ENCODE measurements around the gene HOXA3. TPM values are rescaled to one million over a fixed set of nuclear protein-coding genes. Genes with fewer than 3 reads are reported as not detected.
A peak's percentile ranks its signal among the peaks of the same experiment; 100 is the strongest.

HOXA3 gene
- total RNA-seq, 4 donors from 2014 or later = 6.4 to 22.6 (median 10.3) TPM

DNA sequence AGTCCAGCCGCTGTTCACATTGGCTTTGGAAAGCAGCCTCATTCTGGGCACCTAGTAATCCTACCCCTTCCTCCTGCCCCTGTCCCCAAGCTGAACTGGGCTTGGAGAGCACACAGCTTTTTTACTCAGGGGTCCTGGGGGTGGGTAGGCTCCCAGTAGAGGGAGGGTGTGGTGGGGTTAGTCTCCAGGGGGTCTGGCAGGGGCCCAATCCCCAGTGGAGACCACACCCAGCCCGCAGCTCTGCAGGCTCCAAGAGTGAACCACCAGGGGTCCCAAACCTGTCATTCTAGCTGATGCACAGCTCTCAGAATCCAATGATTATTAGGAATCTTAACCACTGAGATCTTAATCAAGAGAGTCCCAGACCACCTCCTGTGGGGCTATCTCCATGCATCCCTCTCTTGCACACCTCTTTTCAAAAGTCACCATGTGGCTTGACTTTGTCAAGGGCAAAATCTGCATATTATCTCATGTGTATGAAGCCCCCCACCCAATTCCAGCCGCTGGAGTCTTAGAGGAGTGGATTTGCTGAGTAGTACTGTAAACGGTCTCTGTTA, 30.0 kb upstream of the HOXA3 start:
- Histone ChIP-seq H3K27ac (no peak overlapping the region), H3K36me3 (no peaks in the 10 kb centered on the region), H3K4me3 (no peak overlapping the region), H3K9me3 (no peaks in the 10 kb centered on the region), H3K27me3 (peaks cover 100% of the 10 kb centered on the region), H3K4me1 (peaks cover 0 to 46% (median 11%) of the 10 kb centered on the region in 3 donors)
- ATAC-seq = no peak
- TF ChIP-seq POLR2AphosphoS5 (IDR thresholded peaks at IDR 0.05) (no peak), POLR2A (IDR thresholded peaks at IDR 0.05) (no peak), CTCF (IDR thresholded peaks at IDR 0.05) (no peak), EP300 (IDR thresholded peaks at IDR 0.05) (no peak)
- WGBS, 2 donors (ENCODE audit: low coverage in 1 of 2) = 0% methylated on average over 2 of the region's 4 CpGs; no CpG with 5 or more reads in 1 of the 2 donors

GRCh38 chr7:27181795-27182275, 29.5 kb upstream of the HOXA3 start:
- H3K4me3 ChIP-seq = no peak overlapping the region
- H3K27ac ChIP-seq = no peak overlapping the region
- TF ChIP-seq POLR2A (IDR thresholded peaks at IDR 0.05) (no peak), POLR2AphosphoS5 (IDR thresholded peaks at IDR 0.05) (no peak), CTCF (IDR thresholded peaks at IDR 0.05) (no peak), EP300 (IDR thresholded peaks at IDR 0.05) (no peak)
- WGBS, 2 donors (ENCODE audit: low coverage in 1 of 2) = 60% methylated on average over 1 of the region's 4 CpGs; no CpG with 5 or more reads in 1 of the 2 donors
- H3K27me3 ChIP-seq = peaks cover 100% of the 10 kb centered on the region
- H3K9me3 ChIP-seq = no peaks in the 10 kb centered on the region
- ATAC-seq = no peak
- H3K36me3 ChIP-seq = no peaks in the 10 kb centered on the region
- peaks cover 0 to 46% (median 11%) of the 10 kb centered on the region in 3 donors for H3K4me1 ChIP-seq

DNA sequence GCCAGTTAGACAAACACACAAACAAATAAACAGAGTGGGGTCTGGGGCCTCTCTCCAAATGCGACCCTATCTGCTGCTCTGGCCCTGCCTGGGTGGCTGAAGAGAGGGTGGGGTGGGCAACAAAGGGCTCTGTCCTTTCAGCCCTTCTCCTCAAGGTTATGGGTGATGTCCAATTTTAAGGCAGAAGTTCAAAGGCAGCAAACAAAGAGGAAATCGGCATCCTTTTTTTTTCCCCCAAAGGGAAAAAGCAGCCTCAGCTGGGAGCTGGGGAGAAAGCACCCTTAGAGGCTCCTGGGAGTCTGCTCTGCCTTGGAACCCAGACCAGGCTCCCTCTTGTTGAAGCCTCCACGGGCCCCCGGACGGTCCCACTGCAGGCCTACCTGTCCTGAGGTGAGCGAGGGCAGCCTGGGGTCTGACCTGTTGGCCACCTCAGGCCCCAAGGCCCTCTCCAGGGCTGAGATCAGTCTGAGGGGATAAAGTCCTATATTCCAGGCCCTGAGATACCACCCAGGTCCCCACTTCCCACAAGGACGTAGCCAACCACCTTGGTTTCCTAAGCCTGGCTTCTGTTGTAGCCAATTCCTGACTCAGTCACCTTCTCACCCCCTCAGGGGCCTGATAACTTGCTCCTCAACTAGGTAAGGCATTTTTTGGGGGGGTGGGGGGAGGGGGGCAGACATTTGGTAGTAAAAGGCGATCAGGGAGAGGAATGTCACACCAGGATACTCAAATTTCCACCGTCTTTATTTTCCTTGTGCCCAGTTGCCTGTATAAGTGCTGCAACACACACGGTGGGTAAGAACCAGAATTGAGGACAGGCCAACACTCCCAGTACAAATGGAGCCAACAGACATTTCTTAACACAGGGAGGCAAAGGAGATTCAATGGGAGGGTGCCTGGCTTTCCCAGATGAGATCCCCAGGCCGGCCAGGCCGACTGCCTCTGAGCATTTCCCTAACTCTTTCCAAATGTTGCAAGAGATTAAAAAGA, 28.3 kb upstream of the HOXA3 start:
- H3K4me1 ChIP-seq = peaks cover 0 to 41% (median 11%) of the 10 kb centered on the region in 3 donors
- no peak overlapping the region for H3K27ac ChIP-seq
- H3K9me3 ChIP-seq = no peaks in the 10 kb centered on the region
- WGBS, 2 donors (ENCODE audit: low coverage in 1 of 2) = 78% methylated on average over 3 of the region's 12 CpGs; no CpG with 5 or more reads in 1 of the 2 donors
- H3K36me3 ChIP-seq = no peaks in the 10 kb centered on the region
- H3K27me3 ChIP-seq = peaks cover 100% of the 10 kb centered on the region
- no peak overlapping the region for H3K4me3 ChIP-seq
- TF ChIP-seq POLR2AphosphoS5 (IDR thresholded peaks at IDR 0.05) (no peak), CTCF (IDR thresholded peaks at IDR 0.05) (no peak)
- ATAC-seq = no peak

DNA sequence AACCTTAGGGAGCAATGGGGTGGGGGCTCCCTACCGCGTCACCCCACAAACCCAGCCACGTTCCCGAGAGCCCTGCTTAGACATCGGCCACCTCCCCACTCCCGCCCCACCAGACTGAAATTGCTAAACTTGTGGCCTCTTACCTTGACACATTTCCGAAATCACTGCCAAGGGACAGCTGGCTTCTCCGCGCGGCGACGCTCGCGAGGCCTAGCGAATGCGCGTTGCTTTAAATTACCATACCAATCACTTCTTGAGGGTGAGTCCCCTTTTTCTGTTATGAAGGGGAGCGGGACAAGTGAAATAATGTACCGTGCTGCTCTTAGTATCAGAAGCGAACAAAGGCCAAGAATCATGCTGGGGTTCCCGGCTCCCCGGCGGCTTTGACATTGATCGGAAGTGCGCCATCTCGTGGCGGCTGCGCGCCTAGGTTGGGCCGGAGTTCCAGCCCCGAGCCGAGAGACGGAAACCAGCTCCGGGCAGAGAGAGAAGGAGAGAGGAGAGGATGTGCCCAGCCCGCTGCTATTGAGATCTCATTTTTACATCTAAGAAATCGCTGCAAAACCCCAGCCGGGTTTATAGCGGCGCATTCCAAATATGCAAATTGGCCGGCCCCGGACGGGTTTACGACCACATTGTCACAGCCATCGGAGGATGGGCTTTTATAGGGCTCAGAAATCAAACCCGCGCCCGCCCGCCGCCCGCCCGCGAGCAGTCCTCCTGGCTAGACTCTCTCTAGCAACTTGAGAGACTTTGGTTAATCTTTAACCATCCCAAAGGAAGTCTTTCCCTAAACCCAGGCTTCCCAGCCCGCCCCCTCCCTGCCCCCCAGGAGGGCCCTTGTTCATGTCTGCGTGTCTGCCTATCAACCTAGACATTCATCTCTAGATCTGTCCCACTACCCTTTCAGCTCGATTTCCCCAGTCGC, 27.4 kb upstream of the HOXA3 start:
- peak; percentile 57 for ATAC-seq
- WGBS, 2 donors (ENCODE audit: low coverage in 1 of 2) = 10 to 13% methylated on average over 10 to 26 of the region's 56 CpGs
- peaks cover 100% of the 10 kb centered on the region for H3K27me3 ChIP-seq
- H3K4me1 ChIP-seq = peaks cover 0 to 32% (median 10%) of the 10 kb centered on the region in 3 donors
- no peaks in the 10 kb centered on the region for H3K36me3 ChIP-seq
- no peaks in the 10 kb centered on the region for H3K9me3 ChIP-seq
- H3K27ac ChIP-seq = no peak overlapping the region
- TF ChIP-seq POLR2A (IDR thresholded peaks at IDR 0.05) (no peak), EP300 (IDR thresholded peaks at IDR 0.05) (no peak), POLR2AphosphoS5 (IDR thresholded peaks at IDR 0.05) (no peak), CTCF (IDR thresholded peaks at IDR 0.05) (peak in 3 of 4 experiments; percentile 33 to 79 (median 61))
- peak overlapping the region in 1 of 2 donors; percentile 6 for H3K4me3 ChIP-seq

Data from gastroesophageal sphincter (tissue), 4 donors.